NCI-H2171 treated with DMSO at 0.1 percent for 48 hours (cell line): ENCODE data around the gene ADAM15.

ENCODE experiments used
- DNase-seq: peaks from one replicate; lab custom pipeline; 2025; lab: John Stamatoyannopoulos, UW

Gene ADAM15

DNA sequence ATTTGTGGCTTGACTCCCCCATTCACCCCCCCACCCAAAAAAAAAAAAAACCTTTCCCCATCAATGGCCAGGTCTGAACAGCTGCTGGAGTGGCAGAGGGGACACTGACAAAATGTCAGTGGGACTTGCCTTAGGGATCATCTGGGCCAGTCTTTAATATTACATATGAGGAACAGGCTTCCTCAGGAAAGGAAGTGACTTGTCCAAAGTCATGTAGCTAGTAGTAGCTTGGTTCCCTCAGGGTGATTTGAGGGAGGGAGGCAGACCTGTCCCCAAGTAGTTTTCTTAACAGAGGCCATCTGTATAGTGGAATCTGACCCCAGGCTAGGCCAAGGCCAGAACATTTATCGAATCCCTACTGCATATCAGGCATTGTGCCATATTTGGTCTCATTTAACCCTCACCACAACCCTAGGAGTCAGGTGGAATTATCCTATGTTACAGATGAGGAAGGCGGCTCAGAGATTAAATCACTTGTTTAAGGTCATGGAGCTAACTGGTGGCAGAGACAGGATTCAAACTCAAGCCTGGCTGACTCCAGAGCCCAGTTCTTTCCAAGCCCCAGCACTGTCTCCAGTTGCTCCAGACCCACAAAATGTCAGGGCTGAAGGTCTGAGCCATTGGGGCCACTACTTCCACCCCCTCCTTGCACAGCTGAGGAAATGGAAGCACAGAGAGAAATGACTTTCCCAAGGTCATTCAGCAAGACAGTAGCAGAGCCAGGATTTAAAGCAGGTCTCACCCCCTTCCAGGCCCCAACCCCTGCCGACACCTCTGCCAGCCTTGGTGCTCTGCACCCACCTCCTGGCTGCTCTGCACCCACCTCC is 38.1 kb upstream of the ADAM15 start:
- DNase-seq = no peak

DNA sequence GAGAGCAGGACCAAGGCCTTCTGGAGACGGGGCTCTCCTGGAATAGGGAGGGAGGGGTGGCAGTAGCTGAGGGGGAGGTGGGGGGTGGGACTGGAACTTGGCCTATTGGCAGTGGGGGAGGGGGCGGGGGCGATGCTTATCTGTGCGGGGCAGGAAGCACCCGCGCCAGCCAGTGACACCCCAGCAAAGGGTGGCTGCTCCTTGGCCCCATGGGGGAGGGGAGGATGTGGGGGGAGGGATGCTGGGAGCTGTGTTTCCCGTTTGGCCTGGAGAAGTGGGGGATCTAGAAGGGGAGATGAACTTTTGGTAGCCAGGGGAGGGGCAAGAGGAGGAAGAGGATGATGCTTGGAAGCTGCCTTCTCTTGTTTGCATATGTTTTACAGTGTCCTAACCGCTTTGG is 37.5 kb upstream of the ADAM15 start:
- DNase-seq = no peak

DNA sequence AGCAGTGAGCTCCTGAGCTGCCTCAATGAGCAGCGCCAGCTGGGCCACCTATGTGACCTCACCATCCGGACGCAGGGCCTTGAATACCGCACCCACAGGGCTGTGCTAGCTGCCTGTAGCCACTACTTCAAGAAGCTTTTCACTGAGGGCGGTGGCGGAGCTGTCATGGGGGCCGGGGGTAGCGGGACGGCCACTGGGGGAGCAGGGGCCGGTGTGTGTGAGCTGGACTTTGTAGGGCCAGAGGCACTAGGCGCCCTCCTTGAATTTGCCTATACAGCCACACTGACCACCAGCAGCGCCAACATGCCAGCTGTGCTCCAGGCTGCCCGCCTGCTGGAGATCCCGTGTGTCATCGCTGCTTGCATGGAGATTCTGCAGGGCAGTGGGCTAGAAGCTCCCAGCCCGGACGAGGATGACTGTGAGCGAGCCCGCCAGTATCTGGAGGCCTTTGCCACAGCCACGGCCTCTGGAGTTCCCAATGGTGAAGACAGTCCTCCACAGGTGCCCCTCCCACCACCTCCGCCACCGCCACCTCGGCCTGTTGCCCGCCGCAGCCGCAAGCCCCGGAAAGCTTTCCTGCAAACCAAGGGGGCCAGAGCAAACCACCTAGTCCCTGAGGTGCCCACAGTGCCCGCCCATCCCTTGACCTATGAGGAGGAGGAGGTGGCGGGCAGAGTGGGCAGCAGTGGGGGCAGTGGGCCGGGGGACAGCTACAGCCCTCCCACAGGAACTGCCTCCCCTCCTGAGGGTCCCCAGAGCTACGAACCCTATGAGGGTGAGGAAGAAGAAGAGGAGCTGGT is 36.2 kb upstream of the ADAM15 start:
- DNase-seq = no peak

DNA sequence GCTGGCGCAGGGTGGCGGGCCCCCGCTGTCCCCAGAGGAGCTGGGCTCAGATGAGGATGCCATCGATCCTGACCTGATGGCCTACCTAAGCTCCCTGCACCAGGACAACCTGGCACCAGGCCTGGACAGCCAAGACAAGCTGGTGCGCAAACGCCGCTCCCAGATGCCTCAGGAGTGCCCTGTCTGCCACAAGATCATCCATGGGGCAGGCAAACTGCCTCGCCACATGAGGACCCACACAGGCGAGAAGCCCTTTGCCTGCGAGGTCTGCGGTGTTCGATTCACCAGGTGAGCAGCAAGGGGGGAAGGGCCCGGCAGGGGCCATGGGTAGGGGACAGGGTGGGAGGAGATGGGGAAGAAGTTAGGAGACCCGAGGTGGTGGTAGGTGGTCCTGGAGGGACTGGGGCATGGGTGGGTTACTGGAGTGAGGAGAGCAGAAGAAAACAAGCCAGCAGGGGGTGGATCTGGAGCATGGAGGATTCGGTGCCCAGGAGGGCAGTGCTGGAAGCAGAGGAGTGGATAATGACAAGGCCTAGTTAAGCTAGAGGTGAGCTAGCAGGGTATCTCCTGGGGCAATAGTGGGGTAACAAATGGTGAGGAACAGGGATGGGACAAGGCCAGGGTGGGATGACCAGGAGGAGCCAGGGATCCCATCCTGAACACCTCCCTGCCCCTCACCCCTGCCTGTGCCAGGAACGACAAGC is 35.4 kb upstream of the ADAM15 start:
- DNase-seq = no peak

DNA sequence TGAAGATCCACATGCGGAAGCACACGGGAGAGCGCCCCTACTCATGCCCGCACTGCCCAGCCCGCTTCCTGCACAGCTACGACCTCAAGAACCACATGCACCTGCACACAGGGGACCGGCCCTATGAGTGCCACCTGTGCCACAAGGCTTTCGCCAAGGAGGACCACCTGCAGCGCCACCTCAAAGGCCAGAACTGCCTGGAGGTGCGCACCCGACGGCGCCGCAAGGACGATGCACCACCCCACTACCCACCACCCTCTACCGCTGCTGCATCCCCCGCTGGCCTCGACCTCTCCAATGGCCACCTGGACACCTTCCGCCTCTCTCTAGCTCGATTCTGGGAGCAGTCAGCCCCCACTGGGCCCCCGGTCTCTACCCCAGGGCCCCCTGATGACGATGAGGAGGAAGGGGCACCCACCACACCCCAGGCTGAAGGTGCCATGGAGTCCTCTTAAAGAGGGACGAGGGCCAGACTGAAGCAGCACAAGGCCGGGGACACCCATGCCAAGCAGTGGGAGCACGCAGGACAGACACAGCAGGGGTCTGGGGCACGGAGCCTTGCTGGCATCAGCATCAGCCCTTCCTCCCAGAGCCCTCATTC is 34.8 kb upstream of the ADAM15 start:
- DNase-seq = no peak

DNA sequence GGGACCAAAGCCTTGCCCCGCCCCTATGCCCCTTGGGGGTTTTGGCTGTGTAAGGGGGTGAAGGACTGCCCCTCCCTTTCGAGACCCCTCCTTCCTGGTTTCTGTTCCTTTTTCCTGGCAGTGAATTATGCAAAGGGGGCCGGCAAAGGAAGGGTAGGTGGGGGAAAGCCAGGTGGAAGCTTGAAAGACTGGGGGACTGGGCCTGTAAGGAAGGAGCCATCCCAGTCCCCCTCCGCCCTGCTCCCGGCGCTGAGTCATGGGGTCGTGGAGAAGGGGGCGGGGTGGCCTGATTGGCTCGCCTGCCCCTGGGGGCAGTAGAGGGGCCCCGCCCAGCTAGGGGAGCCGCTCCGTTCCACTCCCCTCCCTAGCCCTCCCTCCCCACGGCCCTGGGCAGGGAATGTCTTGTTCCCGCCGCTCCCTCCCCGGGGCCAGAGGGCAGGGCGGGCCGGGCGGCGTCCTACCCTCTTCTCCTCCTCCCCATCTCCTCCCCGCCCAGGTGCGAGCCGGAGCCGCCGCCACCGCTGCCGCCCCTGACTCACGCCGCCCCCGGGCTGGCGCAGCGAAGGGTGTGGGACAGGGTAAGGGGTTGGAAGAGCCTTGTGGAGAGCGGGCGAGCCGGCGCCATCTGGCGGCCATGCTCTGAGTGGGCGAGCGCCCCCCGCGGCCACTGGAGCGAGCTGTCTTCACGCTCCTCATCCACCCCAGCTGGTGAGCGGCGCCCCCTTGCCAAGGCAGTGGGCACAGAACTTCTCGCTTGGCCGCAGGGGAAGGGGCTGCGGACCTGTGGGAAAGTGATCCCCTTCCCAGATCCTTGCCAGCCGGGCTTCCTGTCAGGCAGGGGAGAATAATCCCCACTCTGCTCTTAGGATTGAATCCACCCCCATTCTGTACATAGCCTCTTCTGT is 33.8 kb upstream of the ADAM15 start:
- DNase-seq = peak; percentile 89

DNA sequence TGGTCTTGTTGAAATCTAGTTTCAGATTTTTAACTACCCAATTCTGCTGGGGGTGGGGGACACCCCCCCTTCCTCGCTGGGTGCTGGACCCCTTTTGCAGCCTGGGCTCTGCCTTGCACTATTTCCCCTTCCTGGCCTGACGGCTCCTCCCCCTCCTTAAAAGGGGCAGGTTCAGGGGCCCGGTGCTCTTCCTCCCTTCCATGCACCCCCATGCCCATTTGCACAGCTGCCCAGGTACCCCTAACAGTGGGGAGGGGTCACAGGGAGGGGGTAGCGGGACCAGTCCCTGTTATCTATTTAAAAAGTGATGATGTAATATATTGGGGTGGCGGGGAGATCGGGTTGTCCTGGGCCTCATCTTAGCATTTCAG is 33.2 kb upstream of the ADAM15 start:
- DNase-seq = no peak

DNA sequence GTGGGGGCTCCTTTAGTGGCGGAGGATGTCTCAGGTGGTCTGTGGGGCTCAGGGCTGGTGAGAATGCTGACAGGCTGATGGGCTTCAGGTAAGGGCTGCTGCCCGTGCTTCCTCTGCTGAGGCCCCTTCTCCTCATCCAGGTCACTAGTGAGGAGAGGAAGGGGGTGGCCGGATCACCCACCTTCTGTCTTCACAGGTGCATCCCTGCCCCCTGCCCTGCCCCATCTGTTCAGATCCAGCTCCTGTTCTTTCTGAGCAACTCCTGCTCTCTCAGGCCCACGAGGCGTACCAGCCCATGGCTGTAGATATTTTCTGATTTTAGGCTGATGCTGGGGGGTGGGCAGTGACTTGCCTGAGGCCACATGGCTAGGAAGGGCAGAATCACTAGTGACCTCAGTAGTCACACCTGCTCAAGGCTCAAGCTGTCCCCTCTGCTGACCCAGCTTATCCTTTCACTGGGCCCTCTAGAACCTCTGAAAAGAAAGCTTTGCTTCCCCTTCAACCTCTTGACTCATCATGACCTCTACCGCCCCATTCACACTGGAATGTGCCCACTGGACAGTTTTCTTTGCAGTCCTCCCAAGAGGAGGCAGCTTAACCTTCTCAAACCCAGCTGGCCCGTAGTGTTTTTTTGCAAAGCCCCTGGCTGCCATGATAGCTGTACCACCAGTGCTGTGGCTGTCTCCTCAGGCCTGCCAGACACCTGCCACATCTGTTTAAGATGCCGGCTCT is 32.3 kb upstream of the ADAM15 start:
- peak; percentile 43 for DNase-seq

DNA sequence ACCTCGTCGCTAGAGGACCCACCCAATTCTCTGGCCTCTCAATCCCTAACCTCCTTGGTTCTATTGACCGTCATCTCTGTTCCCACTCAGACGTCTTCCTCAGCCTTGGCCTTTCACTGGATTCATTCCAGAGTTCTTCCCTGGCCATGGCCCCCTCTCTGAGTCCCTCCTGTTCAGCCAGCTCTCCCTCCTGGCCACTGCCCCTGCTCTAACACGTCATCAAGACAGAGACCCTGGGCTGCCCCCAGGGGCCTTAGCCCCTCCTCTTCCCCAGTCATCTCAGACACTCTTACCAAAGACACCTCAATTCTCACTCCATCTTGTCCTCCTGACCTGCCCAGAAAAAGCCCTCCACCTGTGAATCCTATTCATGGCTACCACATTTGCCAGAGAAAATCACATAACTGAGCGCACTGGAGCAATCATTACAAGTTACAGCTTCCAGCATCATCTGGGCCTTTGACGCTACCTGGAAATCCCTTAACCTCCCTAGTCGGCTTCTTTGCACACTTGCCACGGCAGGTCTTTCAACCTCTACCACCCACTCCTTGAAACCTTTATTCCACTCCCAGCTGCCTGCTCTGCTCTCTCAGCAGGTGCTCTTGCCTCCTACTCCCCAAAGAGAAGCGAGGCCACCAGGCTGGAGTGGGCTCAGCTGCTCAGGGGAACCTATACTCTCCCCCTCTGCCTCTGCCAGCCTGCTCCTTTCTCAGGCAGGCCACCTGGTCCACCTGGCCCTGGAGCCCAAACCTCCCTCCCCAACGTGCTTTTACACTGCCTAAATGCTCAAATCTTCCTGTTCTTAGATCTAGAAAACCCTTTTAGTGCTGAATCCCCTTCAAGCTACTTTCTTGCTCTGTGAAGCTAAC is 31.5 kb upstream of the ADAM15 start:
- DNase-seq = peak; percentile 78

DNA sequence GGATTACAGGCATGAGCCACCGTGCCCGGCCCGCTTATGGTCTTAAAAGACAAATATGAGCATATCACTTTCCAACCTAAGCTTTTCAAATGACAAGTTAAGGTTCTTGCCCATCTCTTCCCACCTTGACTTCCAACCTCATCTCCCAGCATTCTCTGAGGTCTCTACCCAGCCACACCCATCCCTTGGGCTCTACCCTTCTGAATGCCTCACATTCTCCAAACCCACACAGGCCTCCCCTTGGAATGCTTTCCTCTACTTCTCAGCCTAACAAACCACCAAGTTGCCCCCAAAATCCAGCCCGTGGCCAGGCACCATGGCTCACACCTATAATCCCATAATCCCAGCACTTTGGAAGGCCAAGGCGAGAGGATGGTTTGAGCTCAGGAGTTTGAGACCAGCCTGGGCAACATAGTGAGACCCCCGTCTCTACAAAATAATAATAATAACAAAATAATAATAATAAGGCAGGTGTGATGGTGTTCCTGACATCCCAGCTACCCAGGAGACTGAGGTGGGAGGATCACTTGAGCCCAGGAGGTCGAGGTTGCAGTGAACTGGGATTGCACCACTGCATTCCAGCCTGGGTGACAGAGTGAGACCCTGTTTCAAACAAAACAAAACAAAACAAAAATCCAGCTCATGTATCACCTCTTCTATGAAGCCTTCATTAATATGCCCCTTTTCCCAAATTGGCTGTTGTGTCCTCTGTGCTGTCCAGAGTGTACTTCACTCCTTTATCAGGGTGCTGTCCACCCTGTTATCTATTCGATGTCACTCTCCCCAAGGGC is 28.8 kb upstream of the ADAM15 start:
- DNase-seq = no peak

DNA sequence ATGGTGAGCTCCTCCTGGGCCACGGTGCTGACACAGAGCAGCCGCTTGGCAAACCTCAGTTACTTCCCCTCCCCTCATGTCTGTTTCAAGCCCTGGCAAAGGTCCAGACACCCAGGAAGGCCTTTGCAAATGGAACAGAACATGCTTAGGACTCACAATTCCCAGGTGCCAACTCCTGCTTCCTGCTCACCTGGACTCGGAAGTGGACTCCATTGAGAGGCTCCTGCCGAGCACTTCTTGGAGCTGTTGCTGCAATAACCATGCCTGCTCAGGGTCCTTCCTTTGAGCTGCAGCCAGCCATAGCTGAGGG is 28.2 kb upstream of the ADAM15 start:
- no peak for DNase-seq

DNA sequence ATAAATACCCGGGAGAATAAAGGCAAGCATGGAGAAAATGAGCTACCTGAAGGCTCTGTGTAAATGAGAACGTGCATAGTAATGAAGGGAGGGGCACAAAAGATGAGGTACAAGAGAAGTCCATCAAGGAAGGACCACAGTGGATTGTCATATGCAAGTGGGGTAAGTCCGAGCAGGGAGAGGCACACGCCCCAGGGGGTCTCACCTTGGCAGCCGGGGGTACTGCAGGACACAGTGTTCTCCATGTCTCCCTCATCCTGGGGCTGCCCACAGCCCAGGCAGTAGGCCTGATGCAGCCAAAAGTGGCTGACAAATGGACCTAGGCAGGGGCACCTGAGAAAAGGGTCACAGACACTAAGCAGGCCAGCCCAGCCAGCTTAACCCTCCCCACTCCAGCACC is 27.5 kb upstream of the ADAM15 start:
- no peak for DNase-seq

DNA sequence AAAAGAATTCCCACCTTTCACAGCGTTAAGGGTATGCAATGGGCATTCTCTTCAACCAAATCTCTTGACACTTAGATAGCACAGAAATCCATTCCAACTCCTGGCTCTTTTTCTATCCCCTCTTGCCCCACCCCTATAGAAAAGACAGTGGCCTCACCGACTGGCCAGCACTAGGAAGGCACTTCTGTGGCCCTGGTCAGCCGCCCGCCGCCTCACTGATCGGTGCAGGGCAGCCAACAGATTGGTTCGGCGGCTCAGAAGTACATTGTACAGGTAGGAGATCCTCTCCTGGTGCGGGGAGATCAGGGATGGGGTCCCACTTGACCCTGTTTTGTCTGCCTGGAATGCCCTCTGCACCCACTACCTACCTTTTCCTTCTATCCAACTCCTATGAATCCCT is 26.8 kb upstream of the ADAM15 start:
- no peak for DNase-seq

DNA sequence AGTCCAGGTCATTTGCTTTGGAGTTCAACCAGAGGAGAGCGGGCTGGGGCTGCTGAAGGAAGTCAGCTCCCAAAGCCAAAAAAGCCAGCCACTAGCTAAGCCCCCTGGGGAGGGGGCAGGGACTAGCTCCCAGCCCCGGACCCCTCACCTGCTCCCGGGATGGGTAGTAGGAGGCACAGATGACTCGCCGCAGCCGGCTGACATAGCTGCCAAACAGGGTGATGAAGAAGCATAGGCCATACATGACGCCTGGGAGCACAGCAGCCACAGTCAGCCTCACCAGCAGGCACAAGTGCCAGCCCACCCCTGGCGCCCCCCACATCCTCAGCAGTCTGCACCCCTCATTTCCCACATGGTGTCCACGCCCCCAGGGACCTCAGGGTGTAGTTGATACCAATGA is 25.0 kb upstream of the ADAM15 start:
- no peak for DNase-seq

DNA sequence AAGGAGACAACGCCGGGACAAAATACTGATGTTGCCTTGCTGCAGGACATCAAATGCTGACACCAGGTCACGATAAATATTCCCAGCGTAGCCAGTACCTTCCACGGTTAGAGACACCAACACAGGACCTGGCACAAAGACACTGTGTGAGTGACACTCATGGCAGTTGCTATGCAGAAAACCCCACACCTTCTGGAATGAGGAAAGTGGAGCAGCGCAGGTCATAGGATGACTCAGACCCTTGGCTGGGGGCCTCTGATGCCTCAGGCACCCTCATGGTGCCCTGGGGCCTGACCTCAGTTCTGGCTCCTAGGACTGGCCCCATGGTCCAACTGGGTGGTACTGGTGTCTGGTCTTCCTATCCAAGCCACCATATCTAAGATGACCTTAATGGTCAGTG is 24.5 kb upstream of the ADAM15 start:
- no peak for DNase-seq

DNA sequence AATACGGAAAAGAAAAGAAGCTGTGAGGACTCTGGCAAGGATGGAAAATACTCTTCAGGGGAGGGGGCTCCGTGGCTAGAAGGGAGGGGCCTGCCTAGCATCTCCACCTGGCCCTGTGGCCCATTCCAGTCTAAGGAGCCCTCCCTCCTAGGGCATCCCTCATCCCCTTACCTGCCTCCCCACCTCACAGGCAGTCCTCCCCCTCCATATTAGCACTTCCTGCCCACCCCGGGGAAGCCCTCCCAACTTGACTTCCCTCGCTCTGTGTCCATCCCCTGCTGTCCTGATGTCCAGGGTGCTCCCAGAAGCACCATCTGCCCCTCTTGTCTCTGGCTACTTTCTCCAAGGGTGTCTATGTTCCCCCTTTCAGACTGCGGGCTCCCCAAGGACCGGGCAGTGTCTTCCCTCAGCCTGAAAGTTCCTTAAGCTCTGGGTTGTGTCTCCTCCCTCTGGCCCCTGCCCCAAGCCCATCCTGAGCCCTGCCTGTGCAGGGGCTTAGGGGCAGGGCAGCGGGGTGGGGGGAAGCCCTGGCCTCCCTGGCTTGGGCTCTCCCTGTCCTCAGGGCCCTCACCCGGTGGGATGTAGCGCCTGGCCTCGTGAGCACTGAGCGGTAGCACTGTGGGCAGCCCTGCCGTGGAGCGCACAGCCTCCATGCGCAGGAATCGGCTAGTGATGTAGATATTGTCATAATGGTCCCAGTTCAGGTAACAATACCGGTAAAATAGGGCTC is 21.4 kb upstream of the ADAM15 start:
- no peak for DNase-seq

DNA sequence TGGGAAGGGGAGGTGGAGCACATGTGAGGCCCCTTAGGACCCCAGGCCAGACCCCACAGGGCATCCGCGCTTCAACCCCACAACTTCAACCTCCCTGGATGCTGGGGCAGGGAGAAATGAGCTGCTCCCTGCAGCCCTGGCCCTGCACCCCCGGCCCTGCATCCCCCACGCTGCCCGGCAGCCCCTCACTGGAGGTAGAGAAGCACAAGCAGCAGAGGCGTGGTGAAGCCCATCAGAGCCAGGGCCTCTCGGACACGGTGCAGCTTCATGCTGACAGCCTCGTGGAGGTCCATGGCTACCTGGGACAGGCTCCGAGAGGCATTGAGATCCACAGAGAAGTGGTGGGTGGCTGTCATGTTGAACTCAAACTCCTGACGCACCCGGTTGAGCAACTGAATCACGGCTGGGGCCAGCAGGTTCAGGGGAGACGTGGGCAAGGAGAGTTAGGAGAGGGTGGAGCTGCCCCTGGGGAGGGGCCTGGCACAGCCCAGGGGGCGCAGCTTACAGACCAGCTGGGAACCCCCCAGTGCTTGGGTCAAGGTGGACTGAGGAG is 20.8 kb upstream of the ADAM15 start:
- no peak for DNase-seq

DNA sequence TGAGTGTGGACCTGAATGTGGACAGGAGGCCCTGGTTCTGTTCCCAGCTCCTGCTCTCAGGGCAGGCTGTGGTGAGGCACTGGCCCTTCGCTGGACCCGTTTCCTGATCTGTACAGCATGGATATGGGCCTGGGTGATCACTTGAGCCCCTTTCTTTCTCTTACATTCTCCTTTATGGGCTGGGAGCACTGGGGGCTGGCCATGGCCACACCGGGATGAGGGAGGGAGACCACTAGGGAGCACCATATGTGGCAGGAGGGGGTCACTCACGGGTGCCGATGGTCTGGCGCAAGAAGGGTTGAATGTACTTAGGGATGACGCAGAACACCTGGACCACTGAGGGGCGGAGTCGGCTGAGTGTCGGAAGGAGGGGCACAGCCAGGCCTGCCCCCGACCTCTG is 20.2 kb upstream of the ADAM15 start:
- no peak for DNase-seq
